Measurements from ENCODE around the gene SNX19.

The SNX19 gene

GRCh38 chr11:130916910-130917309 lies 631 bp upstream of the SNX19 start:
- peaks cover 24% of the 10 kb centered on the region for H3K4me1 Mint-ChIP-seq
- H3K9me3 Mint-ChIP-seq = no peaks in the 10 kb centered on the region
- DNase-seq = no peak
- H3K4me3 Mint-ChIP-seq = peak overlapping the region; percentile 85
- H3K36me3 Mint-ChIP-seq (ENCODE audit: low read depth) = peaks cover 27% of the 10 kb centered on the region
- TF ChIP-seq CTCF (IDR thresholded peaks at IDR 0.05) = no peak
- H3K27ac Mint-ChIP-seq = no peak overlapping the region
- peaks cover 34% of the 10 kb centered on the region for H3K27me3 Mint-ChIP-seq (ENCODE audit: low read depth, poor library complexity)

- peaks cover 37% of the 10 kb centered on the region for H3K36me3 Mint-ChIP-seq (ENCODE audit: low read depth)
- TF ChIP-seq CTCF (IDR thresholded peaks at IDR 0.05) = no peak
- DNase-seq = no peak
- no peaks in the 10 kb centered on the region for H3K9me3 Mint-ChIP-seq
- peak overlapping the region; percentile 85 for H3K4me3 Mint-ChIP-seq
- peaks cover 33% of the 10 kb centered on the region for H3K4me1 Mint-ChIP-seq
- peaks cover 24% of the 10 kb centered on the region for H3K27me3 Mint-ChIP-seq (ENCODE audit: low read depth, poor library complexity)
- no peak overlapping the region for H3K27ac Mint-ChIP-seq
These were observed 559 bp downstream of the SNX19 start for GRCh38 chr11:130915603-130916237.

GRCh38 chr11:130913268-130913667 lies 3.0 kb downstream of the SNX19 start:
- H3K27ac Mint-ChIP-seq = no peak overlapping the region
- H3K36me3 Mint-ChIP-seq (ENCODE audit: low read depth) = peaks cover 57% of the 10 kb centered on the region
- no peak for TF ChIP-seq CTCF (IDR thresholded peaks at IDR 0.05)
- no peaks in the 10 kb centered on the region for H3K9me3 Mint-ChIP-seq
- H3K27me3 Mint-ChIP-seq (ENCODE audit: low read depth, poor library complexity) = peaks cover 7% of the 10 kb centered on the region
- no peak for DNase-seq
- H3K4me1 Mint-ChIP-seq = peaks cover 33% of the 10 kb centered on the region
- H3K4me3 Mint-ChIP-seq = peak overlapping the region; percentile 11

- Mint-ChIP-seq H3K27ac (no peak overlapping the region), H3K9me3 (no peaks in the 10 kb centered on the region), H3K4me3 (no peak overlapping the region), H3K27me3 (ENCODE audit: low read depth, poor library complexity) (peaks cover 4% of the 10 kb centered on the region), H3K4me1 (peaks cover 33% of the 10 kb centered on the region), H3K36me3 (ENCODE audit: low read depth) (peaks cover 63% of the 10 kb centered on the region)
- DNase-seq = no peak
- no peak for TF ChIP-seq CTCF (IDR thresholded peaks at IDR 0.05)
These were observed 3.7 kb downstream of the SNX19 start for GRCh38 chr11:130912552-130912951.

GRCh38 chr11:130911306-130911705 lies 5.0 kb downstream of the SNX19 start:
- no peak overlapping the region for H3K4me3 Mint-ChIP-seq
- H3K4me1 Mint-ChIP-seq = peaks cover 27% of the 10 kb centered on the region
- no peak for TF ChIP-seq CTCF (IDR thresholded peaks at IDR 0.05)
- H3K27me3 Mint-ChIP-seq (ENCODE audit: low read depth, poor library complexity) = no peaks in the 10 kb centered on the region
- H3K36me3 Mint-ChIP-seq (ENCODE audit: low read depth) = peaks cover 71% of the 10 kb centered on the region
- no peaks in the 10 kb centered on the region for H3K9me3 Mint-ChIP-seq
- no peak for DNase-seq
- H3K27ac Mint-ChIP-seq = no peak overlapping the region

- Mint-ChIP-seq H3K36me3 (ENCODE audit: low read depth) (peaks cover 76% of the 10 kb centered on the region), H3K9me3 (no peaks in the 10 kb centered on the region), H3K27ac (no peak overlapping the region), H3K4me1 (peaks cover 21% of the 10 kb centered on the region), H3K27me3 (ENCODE audit: low read depth, poor library complexity) (no peaks in the 10 kb centered on the region), H3K4me3 (no peak overlapping the region)
- DNase-seq = no peak
- no peak for TF ChIP-seq CTCF (IDR thresholded peaks at IDR 0.05)
These were observed 6.6 kb downstream of the SNX19 start for GRCh38 chr11:130909650-130910049.

Measured in nephron progenitor cell (in vitro differentiated cells).